GM21737 (cell line): ENCODE data around the gene OXTR.
A peak's percentile ranks its signal among the peaks of the same experiment; 100 is the strongest.

ENCODE experiments used
- ATAC-seq: cut with Tn5 transposase; IDR thresholded peaks from one replicate; pipeline ENCODE4 v1.9.1; 2021; ENCODE audit warnings: mild to moderate bottlenecking, moderate library complexity; ENCODE audit not compliant: unreplicated experiment

The OXTR gene

DNA sequence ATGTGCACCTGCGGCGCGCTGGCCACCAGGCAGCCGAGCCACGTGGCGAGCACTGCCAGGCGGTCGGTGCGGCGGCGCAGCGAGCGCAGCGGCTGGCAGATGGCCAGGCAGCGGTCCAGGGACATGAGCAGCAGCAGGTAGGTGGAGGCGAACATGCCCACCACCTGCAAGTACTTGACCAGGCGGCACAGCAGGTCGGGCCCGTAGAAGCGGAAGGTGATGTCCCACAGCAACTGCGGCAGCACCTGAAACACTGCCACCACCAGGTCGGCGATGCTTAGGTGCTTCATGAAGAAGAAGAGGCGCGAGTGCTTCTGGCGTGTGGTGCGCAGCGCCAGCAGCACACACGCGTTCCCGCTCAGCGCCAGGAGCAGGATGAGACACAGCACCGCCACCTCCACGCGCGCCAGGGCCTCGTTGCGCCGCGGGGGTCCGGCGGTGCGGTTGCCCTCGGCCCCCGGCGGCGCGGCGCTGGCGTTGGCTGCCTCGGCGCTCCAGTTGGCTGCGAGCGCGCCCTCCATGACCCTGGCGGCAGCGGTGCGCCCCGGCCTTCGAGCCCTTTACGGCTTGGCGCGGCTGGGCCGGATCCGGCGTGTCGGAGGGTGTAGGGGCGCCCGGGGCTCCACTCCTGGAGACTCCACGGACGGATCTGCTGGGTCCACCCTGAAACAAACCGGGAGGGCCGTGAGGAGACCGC is 1.6 kb downstream of the OXTR start:
- peak; percentile 46 for ATAC-seq

DNA sequence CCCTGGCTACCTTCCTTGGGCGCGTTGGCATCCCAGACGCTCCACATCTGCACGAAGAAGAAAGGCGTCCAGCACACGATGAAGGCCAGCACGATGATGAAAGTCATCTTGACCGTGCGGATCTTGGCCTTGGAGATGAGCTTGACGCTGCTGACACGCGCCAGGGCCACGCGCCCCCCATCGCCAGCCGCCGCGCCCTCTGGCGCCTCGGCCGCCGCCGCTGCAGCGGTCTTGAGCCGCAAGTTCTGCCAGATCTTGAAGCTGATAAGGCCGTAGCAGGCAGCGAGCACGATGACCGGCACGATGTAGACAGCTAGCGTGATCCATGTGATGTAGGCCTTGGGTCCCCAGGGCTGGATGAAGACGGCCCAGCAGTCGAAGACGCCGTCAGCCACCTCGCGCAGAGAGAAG is 2.2 kb downstream of the OXTR start:
- no peak for ATAC-seq

DNA sequence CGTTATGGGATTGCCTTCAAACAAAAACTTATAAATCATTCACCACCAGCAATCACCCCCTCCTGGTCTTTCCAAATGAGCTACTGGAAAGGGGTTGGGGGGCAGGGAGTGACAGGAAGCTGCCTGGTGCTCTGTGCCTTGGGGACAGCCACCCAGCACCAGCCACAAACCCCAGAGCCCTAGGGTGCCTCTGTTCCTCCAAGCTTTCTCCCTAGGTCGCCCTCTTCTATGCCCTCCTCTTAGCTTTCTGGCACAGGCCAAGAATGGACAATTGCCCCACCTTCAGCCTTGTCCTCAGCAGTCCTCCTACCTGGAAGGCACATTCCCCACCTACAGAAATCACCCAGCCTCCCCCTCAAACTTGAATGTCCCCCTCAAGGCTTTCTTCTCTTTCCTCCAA is 3.3 kb downstream of the OXTR start:
- no peak for ATAC-seq

DNA sequence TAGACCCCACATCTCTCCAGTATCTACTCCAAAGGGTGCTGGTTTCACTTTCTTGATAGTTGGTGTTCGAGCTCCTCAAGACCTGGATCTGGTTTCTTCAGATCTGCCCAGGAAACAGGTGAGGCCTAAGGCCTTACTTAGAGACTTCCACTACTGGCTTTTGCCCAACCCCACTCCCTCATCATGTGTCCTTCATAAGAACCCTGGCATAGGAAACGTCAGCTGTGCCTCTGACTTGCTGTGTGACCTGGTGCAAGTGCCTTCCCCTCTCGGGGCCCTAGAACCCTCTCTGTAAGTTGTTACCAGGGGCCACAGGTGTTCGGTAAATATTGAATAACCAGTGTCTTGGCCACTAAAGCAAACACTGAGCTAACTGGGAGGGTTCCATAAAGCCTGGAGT is 3.9 kb downstream of the OXTR start:
- no peak for ATAC-seq

DNA sequence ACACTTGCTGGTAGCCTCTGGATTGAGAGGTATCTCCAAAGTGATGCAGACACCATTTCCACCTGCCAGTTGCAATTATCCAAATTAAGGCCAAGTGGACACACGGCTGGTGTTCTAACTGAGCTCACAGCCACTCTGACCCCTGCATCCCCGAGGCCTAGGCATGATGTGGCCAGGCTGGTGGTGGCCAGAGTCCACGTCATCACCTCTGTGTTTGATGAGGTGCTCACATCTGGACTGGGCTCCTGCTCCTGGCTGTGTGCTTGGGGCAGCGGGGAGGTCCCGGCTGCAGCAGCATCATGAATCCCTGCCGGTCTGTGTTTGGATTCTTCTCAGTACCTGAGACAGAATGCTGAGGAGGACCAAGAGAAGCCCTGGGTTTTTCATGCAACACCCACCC is 4.9 kb downstream of the OXTR start:
- no peak for ATAC-seq

DNA sequence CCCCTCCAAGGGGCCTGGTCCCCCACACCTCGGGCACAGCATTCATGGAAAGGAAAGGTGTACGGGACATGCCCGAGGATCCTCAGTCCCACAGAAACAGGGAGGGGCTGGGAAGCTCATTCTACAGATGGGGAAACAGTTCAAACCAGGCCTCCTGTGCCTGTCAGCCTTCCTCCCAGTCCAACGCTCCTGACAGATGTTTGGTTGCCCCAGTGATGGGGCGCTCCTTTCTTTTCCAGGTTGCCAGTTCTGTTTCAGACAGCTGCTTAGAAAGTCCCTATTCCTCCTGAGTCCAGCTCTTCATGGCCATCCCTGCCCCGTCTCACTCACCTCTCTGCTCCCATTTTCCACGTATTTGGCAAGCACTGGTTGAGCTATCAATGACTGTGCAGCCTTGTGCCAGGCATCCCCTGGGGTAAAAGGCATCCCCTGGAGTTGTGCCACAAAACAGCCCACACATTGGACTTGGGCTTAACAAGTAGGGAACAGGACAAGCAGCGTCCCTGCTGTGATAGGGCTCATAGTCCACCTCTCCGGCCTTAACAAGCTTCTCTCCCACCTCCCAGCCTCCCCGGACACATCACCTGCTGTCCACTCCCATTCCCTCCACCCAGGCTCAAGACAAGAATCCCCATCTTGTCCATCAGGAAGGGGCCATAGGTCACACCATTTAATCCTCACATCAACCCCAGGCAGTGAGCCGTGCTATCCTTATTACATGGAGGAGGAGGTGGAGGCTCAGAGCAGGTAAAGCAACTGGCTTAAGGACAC is 6.6 kb downstream of the OXTR start:
- no peak for ATAC-seq

DNA sequence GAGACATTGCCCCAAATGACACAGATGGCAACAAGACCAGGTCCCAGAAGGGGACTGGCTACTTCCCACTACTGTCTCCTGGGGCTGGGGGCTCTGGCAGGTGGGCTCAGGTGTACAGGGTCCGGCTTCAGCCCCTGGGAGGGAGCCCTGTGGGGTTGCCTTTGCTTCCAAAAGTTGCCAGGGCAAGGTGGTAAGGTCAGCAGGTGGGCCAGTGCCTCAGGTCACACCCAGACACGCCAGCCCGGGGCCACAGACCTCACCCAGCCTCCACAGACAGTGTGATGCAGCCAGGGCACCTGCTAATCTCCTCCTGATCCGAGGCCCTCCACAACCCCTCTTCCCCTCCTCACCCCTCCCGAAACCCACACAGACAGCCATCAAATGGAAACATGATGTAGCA is 7.5 kb downstream of the OXTR start:
- ATAC-seq: no peak

DNA sequence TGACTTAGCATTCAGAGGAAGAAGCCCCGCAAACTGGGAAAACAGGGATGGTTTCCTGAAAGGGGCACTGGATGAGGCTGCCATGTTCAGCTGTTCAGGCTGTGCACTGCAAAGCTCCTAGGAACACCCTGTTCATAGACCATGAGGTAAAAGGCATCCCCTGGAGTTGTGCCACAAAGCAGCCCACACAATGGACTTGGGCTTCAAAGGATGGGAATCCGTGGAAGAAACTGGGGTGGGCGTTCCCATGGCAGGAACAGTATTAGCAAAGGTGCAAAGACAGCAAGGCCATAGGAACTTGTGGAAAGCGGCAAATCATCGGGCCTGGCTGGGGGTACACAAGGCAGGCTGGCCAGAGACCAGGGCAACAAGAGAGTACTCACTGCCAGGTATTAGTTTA is 8.9 kb downstream of the OXTR start:
- no peak for ATAC-seq

DNA sequence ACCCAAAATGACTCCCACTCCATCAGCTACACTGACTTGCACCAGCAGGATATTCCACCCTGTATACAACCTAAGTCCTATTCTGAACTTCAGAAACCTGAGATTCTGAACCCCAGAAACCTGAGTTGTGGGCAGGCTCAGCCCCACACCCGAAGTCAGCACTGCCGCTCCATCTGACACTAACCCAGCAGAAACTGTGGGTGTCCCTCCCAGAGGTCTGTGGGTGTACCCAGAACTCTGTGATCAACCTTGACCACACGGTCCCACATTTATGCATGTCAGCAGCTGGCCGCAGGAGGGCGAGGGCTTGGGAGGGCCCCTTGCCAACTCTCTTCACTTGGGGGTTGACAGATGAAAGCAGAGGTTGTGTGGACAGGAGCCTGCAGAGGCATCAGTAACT is 9.3 kb downstream of the OXTR start:
- ATAC-seq: no peak

DNA sequence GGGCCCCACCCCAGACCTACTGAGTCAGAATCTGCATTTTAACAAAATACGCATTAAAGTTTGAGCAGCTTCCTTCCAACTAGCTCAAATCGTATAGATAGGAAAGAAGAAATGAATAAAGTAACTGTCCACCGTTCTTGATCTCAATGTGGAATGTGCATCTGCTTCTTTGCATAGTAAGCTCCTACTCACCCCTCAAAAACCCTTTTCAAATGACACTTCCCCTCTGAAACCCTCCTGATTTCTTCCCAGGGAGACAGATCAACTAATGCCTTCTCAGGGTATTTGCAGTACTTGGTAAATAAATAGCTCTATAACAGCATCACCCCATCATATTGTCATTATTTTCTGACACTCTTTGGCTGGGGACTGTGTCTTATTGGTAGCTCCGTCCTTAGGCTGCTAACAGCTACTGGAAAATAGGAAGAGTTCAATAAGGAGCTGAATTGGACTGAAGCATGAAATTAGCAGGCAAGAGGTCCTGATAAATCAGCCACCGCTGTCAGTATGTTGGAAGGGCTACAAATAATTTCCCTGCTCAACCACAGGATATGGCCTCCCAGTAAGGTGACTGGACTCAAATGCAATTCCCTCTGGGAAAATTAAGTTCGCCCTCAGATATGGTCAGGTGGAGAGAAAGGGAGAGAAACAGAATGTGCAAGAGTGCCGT is 10.2 kb downstream of the OXTR start:
- no peak for ATAC-seq

DNA sequence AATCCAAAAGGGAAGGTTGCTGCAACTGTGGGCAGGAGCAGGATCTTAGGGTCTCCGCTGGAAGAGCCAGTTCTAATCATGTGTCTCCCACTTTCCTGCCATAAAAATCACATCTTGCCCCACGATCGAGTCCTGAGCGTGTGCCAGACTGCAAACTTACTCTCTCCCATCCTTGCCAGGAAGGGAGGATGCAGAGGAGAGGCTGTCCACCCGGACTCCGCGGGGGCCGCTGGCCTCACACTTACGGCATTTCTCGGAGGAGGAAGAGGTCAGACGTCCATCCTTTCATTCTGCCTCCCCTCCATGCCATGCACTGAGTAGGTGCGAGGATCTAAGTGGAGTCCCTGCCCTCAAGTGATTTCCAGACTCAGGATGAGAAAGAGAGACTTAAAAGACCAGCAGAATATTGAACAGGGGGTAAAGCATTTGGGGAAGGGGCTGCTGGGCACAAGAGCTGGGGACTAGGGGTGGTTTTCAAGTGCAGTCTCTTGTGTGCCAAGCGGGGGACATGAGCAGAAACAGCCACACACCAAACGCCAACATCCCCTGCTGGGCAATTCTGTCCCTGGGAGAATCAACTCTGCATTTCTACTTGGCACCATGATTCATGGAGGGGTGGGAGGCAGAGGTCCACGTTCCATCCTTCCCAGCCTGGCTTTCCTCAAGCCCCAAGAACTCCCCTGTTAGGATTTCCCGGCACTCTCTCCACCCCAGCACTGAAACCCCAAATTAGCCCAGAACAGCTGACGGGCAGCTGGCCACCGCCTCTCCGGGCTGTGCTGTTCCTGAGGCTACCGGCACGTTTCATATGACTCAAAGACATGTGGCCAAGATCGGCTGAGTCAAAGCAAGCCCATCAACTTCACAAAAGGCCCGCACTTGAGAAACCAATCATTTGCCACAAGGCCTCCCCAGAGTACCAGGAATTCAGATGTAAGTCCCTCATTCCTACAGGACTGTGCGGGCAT is 11.6 kb downstream of the OXTR start:
- ATAC-seq: no peak

DNA sequence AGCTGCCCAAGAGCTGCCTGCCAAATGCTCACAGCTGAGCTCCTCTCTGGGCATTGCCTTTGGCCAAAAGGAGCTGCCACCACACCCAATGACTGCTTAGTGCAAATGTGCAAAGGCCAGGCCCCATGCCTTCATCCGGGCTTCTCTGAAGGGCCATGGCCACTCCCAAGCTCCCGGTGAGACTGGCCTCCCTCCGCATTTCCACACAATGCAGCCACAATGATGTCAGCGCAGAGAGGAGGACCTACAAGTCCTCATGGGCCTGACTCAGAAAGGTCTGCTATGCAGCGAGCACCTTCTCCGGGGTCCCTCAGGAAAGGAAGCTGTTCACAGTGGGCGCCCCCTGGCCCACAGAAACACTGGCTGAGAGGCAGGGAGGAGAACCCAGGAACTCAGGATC is 12.7 kb downstream of the OXTR start:
- ATAC-seq: no peak

DNA sequence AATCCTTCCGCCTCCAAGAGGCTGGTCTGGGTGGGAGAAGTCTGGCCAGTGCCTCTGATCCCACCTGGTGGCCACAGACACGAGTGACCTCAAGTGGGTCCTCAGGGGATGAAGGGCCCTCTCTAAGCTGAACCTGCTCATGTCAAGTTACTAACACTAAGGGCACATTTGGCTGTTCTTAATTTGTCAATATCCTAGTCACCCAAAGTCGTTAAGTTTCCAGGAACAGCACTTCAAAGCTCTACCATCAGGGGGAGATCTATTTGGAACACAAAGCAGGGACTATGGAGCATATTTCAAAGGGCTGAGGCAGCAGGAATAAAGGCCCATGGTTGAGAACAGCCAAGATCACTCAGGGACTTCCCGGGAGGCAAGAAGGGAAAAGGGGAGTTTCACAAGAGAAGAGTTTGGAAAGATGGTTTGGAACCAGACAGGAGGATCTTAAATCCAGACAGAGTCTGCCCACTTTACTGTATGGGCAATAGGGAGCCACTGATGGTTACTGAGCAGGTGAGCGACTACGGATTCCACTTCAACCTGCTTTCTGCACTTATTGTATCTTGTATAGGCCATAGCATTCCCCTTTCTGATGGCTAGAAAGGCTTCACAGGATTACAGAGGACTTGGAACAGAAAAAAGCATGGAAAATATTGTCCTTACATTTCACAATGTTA is 13.7 kb downstream of the OXTR start:
- no peak for ATAC-seq

DNA sequence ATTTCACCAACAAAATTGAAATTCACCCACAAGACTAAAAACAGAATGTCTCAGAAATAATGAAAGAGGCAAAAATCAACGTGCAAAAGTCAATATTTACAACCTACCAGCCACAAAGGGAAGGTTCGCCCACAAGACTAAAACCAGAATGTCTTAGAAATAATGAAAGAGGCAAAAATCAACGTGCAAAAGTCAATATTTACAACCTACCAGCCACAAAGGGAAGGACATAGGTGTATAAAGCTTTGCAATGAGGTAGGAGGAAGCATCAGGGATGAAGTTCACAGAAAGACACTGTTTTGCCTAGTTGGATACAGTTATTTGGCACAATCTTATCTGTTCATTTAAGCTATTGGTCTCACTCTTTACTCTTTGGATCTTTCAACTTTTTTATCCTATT is 14.3 kb downstream of the OXTR start:
- ATAC-seq: no peak

DNA sequence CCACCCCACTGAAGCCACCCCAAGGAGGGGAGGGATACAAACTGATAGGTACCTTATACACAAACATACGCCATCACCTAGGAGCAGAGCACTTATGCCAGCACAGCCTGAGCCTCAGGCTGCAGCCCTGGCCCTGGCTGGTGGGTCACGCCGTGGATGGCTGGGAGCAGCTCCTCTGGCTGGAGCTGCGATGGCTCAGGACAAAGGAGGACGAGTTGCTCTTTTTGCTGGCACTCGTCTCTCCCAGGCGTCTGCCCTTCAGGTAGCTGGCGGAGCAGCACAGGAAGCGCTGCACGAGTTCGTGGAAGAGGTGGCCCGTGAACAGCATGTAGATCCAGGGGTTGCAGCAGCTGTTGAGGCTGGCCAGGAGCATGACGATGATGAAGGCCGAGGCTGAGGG is 16.6 kb downstream of the OXTR start:
- ATAC-seq: no peak

DNA sequence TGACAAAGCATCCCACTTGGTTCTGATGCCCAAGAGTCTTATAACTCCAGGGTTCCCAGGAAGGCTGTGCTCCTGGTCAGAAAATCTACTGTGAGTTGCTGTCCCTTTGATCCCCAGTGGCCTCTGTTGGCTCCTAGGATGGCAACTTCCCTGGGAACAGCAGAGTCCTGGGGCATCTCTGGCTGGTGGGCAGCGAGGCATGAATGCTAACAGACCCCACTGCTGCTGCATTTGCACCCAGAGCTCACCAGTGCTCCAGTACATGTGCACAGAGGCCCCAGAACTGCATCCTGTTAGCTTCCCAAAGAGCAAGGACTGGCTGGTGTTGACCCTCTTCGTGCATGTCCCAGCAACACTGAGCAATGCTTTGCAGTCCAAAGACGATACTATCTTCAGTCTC is 20.1 kb downstream of the OXTR start:
- ATAC-seq: no peak

DNA sequence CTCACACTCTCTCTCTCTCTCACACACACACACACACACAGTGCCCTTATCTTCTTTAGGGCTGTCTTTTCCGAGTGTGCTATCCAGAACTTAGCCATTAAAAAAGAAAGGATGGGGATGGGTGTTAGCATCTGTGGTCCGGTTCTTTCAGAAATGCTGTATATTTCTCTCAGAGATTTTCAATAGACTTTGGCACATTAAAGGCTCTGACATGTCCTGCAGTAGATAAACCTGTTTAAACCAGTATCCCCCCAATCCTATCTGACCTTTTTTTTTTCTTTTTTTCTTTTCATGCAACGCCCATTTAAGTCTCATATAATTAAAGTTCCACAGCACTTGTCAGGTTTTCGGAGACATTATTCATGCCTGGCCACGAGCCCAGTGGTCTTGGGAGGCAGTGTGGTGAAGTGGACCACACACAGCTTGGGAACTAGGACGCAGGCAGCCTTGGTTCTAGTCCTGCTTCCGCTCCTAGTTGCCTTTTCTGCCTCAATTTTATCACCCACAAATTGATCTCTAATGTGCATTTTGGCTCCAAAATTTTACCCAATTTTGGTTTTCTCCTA is 22.6 kb downstream of the OXTR start:
- ATAC-seq: no peak

DNA sequence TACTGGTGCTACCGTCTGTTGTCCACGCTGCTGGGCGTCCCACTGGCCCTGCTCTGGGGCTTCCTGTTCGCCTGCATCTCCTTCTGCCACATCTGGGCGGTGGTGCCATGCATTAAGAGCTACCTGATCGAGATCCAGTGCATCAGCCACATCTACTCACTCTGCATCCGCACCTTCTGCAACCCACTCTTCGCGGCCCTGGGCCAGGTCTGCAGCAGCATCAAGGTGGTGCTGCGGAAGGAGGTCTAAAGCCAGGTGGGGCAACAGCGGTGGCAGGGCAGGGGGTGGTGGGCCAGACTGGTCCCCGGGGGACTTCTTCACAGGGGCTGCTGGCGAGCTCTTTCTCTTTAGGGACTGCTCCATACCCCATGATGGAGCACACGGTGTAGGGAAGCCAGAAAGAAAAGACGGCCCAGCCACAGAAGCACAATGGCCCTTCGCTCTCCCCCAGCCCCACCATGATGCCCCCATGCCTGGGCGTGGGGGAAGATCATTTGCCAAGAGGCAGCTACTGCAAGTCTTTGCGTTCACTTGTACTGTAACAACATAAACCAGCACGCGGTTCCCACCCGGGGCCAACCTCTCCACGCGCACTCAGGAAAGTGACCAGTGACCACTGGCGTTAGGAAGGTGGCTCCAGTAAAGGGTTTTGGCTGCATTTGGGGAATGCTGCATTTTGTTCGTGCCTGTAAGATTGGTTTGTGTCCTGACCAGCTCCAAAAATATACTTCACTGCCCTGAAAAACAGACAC is 23.6 kb downstream of the OXTR start:
- no peak for ATAC-seq

DNA sequence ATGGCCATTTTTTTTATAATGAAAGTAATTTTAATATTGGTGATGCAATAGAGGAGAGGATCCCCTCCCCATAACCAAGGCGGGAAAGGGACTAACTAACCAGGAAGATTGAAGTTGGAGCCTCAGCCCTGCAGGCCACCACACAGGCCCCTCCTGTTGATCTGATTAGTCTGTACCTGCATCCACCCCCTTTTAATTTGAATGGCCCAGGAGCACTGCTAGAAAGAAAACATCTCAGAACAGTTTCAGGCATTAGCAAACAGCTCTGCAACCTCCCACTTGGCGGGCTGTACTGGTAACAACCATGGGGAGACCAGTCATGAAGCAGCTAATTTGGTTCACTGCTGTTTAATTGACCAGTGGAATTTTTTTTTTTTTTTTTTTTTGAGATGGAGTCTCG is 25.5 kb downstream of the OXTR start:
- no peak for ATAC-seq
